Peyer's patch (tissue), 4 donors: ENCODE data around the gene TXLNB. TPM values are rescaled to one million over a fixed set of nuclear protein-coding genes. Genes with fewer than 3 reads are reported as not detected.
A peak's percentile ranks its signal among the peaks of the same experiment; 100 is the strongest.

Experiments
- DNase-seq, 3 donors: peaks; one replicate each; pipeline ENCODE4 v3.0.0-alpha.2; 2017 to 2019
- H3K27ac ChIP-seq, 4 donors: fragments of 200-600 bp; sonication (generic); one replicate each; pipeline ENCODE4 v1.5.1; 2016 to 2019
- H3K27me3 ChIP-seq, 2 donors: fragments of 200-600 bp; sonication (generic); one replicate each; pipeline ENCODE4 v1.5.1; 2019
- H3K36me3 ChIP-seq, 3 donors: fragments of 200-600 bp; sonication (generic); one replicate each; pipeline ENCODE4 v1.5.1; 2016 to 2019
- H3K4me1 ChIP-seq, 4 donors: fragments of 200-600 bp; sonication (generic); one replicate each; pipeline ENCODE4 v1.5.1; 2016 to 2019
- H3K4me3 ChIP-seq, 4 donors: fragments of 200-600 bp; sonication (generic); 1 replicate in 3 of 4; 2 replicates in 1 of 4; pipeline ENCODE4 v1.5.1; 2016 to 2019; ENCODE audit warnings: mild to moderate bottlenecking in 1 of 4
- H3K9me3 ChIP-seq, 4 donors: fragments of 200-600 bp; sonication (generic); one replicate each; pipeline ENCODE4 v1.5.1; 2016 to 2019; ENCODE audit warnings: mild to moderate bottlenecking in 1 of 4
- CTCF ChIP-seq, 6 experiments: fragments of 450-650 bp in 4 of 6; fragments of 200-600 bp in 2 of 6; sonication (generic) in 1 of 6; IDR thresholded peaks; one replicate each; pipeline ENCODE4 v1.5.1; 2017 to 2019; ENCODE audit warnings: antibody characterized with exemption in 6 of 6, mild to moderate bottlenecking in 3 of 6, moderate library complexity in 1 of 6
- POLR2A ChIP-seq, 2 donors: fragments of 450-650 bp; IDR thresholded peaks; one replicate each; pipeline ENCODE4 v1.5.1; 2017; ENCODE audit warnings: antibody characterized with exemption in 2 of 2, mild to moderate bottlenecking in 2 of 2, moderate library complexity in 2 of 2
- total RNA-seq, 4 donors: library from RNA; depleted of rRNA; stranded (reverse); fragments of >200 nt; gene quantifications; one replicate each; pipeline ENCODE4 v1.1.0, GENCODE V29; 2016

TXLNB gene
- total RNA-seq, 4 donors from 2014 or later, result 0.54 to 1.7 (median 1.0) TPM; not detected in 1

GRCh38 chr6:139250296-139251044 is 41.3 kb downstream of the TXLNB start:
- Histone ChIP-seq H3K4me1 (peaks cover 0 to 7% (median 3%) of the 10 kb centered on the region in 4 donors), H3K4me3 (no peak overlapping the region), H3K27me3 (no peaks in the 10 kb centered on the region), H3K36me3 (no peaks in the 10 kb centered on the region), H3K27ac (peak overlapping the region in 2 of 4 donors; percentile 2 to 31), H3K9me3 (no peaks in the 10 kb centered on the region)
- TF ChIP-seq CTCF (IDR thresholded peaks at IDR 0.05), result peak; percentile 41 to 75 (median 62)
- no peak for TF ChIP-seq POLR2A (IDR thresholded peaks at IDR 0.05)
- peak; percentile 63 to 86 (median 69) for DNase-seq

- Histone ChIP-seq H3K27ac (no peak overlapping the region), H3K36me3 (no peaks in the 10 kb centered on the region), H3K9me3 (no peaks in the 10 kb centered on the region), H3K4me3 (no peak overlapping the region), H3K27me3 (no peaks in the 10 kb centered on the region), H3K4me1 (peaks cover 0 to 7% (median 3%) of the 10 kb centered on the region in 4 donors)
- no peak for DNase-seq
- TF ChIP-seq CTCF (IDR thresholded peaks at IDR 0.05) (no peak), POLR2A (IDR thresholded peaks at IDR 0.05) (no peak)
Measured at GRCh38 chr6:139249395-139249794, 42.4 kb downstream of the TXLNB start.

GRCh38 chr6:139248911-139249310 is 42.9 kb downstream of the TXLNB start:
- Histone ChIP-seq H3K4me1 (peaks cover 0 to 7% (median 3%) of the 10 kb centered on the region in 4 donors), H3K36me3 (no peaks in the 10 kb centered on the region), H3K27me3 (no peaks in the 10 kb centered on the region), H3K9me3 (no peaks in the 10 kb centered on the region), H3K27ac (no peak overlapping the region), H3K4me3 (no peak overlapping the region)
- no peak for TF ChIP-seq POLR2A (IDR thresholded peaks at IDR 0.05)
- DNase-seq, result no peak

GRCh38 chr6:139247618-139248017 is 44.2 kb downstream of the TXLNB start:
- Histone ChIP-seq H3K27ac (no peak overlapping the region), H3K27me3 (no peaks in the 10 kb centered on the region), H3K9me3 (no peaks in the 10 kb centered on the region), H3K36me3 (no peaks in the 10 kb centered on the region), H3K4me3 (no peak overlapping the region), H3K4me1 (peaks cover 0 to 7% (median 3%) of the 10 kb centered on the region in 4 donors)
- TF ChIP-seq CTCF (IDR thresholded peaks at IDR 0.05), result no peak
- no peak for DNase-seq

GRCh38 chr6:139243536-139243935 is 48.3 kb downstream of the TXLNB start:
- no peaks in the 10 kb centered on the region for H3K9me3 ChIP-seq
- H3K4me3 ChIP-seq, result no peak overlapping the region
- H3K4me1 ChIP-seq, result no peaks in the 10 kb centered on the region
- TF ChIP-seq POLR2A (IDR thresholded peaks at IDR 0.05), result no peak
- no peak for TF ChIP-seq CTCF (IDR thresholded peaks at IDR 0.05)
- H3K27ac ChIP-seq, result no peak overlapping the region
- H3K36me3 ChIP-seq, result no peaks in the 10 kb centered on the region
- no peak for DNase-seq
- no peaks in the 10 kb centered on the region for H3K27me3 ChIP-seq

- no peaks in the 10 kb centered on the region for H3K27me3 ChIP-seq
- TF ChIP-seq POLR2A (IDR thresholded peaks at IDR 0.05) (no peak), CTCF (IDR thresholded peaks at IDR 0.05) (no peak)
- DNase-seq, result no peak
- no peaks in the 10 kb centered on the region for H3K9me3 ChIP-seq
- no peak overlapping the region for H3K4me3 ChIP-seq
- no peak overlapping the region for H3K27ac ChIP-seq
- H3K4me1 ChIP-seq, result no peaks in the 10 kb centered on the region
- H3K36me3 ChIP-seq, result no peaks in the 10 kb centered on the region
Measured at GRCh38 chr6:139242457-139243240, 49.1 kb downstream of the TXLNB start.
